GM19452 (cell line): ENCODE measurements around the gene EIF5A.
A peak's percentile ranks its signal among the peaks of the same experiment; 100 is the strongest.

ENCODE experiments used
- ATAC-seq: cut with Tn5 transposase; IDR thresholded peaks from one replicate; pipeline ENCODE4 v1.9.1; 2021; ENCODE audit not compliant: unreplicated experiment

EIF5A gene

DNA sequence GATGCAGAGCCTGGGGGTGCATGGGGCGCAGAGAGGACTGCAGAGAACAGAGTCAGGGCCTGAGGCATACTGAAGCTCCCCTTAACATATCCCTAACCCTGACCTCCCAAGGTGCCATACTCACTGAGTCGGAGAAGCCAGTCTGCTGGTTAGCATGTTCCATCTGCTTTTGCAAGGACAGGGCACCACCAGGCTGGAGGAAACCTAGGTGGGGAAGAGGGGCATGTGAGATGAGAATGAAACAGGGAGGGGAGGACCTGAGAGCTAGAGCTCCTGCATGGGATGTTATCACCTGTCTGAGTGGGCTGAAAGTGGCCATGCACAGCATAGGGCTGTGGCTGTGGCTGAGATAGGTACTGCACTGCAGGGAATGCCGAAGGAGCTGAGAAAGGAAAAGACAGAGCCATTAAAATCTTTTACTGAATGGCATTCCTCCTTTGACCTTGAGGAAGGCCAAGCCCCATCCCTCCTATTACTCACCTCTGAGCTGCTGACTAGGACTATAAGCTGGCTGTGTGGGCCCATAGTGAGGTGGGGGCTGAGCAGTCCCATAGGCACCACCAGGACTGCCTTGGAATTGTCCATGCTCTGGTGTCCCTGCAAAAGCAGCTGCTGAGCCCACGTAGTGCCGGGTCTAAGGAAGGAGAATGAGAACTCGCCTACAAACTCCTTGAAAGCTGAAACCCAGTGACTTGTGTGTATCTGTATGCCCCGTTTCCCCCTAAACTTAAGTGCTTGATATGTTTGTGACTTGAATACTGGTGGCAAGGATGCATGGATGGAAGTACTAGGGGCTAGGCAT is 5.9 kb downstream of the EIF5A start:
- ATAC-seq: no peak

DNA sequence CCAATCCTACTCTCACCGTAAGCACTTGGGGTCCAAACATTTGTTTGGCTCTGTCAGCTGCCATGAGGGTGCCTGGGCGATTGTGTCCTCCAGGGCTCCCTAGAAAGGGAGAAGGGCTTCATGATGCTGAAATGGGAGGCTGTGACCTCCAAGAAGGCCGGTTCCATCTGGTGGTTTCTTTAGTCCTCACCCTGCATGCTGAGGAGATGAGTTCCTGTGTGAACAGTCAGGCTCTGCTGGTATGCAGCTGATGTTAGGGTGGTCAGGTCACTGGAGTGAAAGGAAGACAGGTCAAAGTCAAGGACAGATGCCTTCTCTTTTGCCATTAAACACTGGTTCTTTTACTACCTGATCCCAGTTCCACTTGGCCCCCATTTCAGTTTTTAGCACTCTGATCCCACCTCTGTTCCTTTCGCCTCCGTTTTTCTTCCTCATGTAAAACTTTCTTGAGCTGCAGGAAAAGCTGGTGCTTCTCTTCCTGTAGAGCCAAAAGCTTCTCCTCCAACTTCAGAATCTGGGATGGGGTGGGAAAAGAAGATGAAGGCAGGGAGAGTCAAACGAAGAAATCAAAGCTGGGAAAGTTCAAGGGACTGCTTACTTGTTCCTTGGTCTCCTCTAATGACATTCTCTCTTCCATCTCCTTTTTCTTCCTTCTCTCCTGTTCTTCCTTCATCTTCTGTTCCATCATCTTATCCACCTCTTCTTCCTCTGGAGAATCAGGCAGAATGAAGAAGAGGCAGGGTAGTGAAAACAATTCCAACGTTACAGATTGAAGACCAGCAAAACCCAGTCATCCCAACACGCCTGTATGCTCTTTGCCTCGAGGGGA is 6.7 kb downstream of the EIF5A start:
- ATAC-seq: no peak

DNA sequence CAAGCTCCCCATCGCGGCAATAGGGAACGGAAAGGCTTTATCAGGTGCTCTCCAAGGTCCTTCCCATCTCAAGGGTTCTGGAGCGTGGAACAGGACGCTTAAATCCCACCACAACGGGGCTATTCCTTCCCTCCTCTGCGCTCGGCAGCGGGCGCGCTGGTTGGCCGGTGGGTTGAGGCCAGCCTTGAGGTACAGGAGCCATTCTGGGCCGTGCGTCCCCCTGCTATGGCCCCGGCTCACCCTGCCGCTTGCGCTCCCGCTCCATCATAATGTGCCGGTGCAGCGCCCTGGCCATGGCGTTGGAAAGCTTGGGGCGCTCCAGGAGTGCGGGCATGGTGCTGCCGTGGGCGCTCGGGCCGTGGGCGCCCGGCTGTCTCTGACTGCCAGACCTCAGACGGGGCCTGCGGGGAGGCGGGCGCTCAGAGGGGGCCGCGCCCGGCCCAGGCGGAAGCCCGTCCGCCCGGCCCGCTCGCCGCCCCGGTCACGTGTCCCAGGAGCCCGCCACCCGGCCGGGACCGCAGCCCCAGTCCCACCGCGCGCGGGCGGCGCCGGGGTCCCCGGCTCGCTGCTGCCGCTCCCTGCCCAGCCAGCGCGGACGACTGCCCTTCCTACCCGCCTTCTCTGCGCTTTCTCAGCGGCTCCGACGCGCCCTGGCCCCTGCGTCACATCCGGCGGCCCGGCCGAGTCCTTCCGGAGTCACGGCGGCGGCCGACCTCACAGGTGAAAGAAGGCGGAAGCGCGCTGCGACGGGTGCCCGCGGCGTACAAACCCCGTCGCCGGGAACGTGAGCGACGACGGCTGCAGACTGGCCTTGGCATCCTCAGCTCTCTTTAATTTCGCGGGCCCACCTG is 7.5 kb downstream of the EIF5A start, which contains the start of gene GPS2:
Gene GPS2, minus strand, starts transcription at position 642 of the 851 bp plus-strand sequence. Its CDS starts 308 bp downstream, at position 334.
- peak; percentile 70 for ATAC-seq

DNA sequence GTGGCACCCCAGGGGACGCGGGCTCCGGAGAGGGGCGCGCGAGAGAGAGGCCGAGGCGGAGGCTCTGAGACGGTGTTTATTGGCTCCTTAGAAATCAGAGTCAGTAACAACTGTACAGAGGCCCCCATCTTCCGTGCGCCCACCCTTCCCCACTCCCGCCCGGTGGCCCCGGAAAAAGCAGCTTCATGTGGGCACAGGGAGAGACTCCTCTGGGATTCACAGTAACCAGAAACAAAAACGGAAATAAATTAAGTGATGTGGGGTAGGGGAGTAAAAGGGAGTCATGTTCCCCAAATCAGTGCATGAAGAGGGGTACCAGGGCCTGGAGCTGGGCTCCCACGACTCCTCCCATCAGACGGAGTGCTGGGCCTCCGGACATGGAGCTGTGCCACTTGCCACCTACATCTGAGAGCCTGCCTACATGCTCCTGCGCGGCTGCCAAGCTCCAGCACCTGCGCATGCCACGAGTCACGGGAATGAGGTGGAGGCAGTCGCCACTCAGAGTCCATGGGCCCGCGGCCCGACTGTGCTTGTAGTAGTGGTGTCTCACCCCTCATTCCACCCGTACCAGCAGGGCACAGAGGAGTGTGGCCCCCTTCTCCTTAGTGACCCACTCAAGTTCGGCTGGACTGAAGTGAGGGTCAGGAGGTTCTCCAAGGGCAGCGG is 8.3 kb downstream of the EIF5A start:
- ATAC-seq: no peak

DNA sequence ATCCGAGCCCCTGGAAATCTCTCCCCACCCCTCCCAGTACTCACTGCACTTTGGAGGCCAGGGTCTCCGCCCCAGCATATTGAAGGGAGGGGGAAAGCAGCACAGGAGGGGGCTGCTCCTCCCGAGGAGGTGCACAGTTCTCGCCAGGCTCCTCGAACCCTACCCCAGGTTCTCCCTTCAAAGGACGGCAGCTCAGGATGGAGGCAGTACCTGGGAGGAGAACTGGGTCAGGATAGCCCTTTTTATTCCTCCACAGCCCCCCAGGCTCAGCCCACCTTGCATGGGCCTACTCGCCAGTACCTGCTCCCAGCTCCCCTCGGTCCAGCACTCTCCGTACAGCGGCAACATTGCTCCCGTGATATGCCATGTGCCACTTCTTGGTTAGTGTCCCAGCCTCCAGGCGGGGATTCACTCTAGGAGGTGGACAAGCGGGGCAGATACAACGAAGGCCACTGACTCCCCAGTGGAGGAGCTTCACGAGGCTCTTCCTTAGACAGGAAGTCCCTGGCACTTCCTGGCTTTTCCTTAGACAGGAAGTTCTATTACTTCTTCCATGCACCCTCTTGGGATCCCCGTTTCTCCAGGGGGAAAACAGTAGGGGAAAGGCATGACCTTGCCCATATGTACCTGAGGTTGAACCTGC is 9.9 kb downstream of the EIF5A start:
- ATAC-seq: no peak

DNA sequence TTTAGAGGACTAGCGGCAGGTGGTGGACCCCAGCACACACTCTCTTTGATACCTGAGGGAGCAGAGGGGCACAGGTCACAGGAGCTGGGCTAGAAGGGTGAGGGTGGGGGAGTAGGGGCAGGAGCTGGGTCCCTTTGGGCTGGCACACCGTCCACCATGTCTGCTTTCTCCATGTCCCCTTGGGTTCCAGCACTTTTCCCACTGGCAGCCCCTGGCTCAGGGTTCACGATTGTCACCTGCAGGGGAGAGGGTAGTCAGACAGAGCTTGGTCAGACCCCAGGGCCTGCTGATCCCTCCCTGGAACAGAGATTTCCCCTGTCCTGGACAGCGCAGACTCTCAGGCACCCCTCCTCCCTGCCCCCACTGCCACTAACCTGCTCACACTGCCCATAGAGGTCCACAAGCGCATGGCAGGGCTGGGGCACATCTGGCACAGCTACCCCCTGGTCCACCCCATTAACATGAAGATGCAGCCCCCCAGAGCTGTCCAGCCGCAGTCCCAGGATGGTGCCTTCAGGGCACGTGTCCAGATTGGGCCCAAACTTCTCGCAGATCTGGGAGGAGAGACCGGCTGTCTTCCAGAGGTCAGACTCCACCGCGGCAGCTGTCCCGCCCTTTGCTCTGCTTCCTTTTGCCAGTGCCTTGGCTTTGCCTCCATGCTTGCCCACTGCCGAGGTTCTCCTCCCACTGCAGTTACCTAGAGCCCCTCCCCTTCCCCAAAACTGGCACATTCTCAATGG is 10.9 kb downstream of the EIF5A start:
- no peak for ATAC-seq

DNA sequence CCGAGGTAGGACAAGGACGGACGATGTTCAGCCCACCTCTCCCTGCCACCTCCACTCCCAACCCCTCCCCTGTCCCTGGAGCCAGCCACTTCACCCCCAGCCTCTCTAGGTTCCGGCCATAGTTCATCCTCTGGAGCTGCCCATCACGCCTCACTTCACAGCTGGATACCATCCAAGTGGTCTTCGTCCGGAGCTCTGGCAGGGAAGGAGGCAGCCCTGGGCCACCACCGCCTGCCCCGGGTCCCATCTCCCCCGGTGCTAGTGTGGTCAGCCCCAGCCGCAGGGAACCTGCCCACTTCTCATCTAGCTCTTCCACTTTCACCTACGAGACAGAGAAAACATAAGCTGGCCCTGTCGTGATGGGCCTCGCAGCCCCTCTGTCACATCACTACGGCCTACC is 14.0 kb downstream of the EIF5A start:
- ATAC-seq: no peak

DNA sequence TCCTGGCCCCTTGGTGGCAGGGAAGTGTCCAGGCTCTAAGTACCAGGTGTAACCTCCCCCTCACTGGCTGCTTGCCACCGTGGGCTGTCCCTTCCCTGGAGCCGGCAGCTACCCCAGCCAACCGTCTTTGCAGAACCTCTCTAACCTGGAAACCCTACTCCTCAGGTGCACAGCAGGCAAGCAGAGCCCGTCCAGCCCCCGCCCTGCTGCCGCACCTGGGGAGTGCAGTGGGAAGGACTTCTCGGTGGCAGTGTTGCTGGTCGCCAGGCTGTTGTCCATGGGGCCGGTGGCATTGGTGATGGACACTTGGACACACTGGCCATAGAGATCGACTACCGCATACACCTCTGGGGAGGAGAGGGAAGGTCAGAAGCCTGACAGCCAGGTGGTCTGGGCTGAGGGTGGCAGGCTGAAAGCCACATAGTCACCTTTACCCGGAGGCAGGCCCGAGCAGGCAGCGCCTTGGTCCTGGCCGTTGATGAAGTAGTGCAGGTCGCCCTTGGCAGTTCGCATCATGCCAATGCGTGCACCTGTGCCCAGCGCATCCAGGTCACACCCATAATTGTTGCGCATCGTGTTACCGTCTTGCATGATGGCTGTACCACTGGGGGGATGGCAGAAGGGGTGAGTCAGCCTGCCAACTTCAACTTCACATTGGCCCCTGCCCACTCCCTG is 15.2 kb downstream of the EIF5A start:
- ATAC-seq: no peak

DNA sequence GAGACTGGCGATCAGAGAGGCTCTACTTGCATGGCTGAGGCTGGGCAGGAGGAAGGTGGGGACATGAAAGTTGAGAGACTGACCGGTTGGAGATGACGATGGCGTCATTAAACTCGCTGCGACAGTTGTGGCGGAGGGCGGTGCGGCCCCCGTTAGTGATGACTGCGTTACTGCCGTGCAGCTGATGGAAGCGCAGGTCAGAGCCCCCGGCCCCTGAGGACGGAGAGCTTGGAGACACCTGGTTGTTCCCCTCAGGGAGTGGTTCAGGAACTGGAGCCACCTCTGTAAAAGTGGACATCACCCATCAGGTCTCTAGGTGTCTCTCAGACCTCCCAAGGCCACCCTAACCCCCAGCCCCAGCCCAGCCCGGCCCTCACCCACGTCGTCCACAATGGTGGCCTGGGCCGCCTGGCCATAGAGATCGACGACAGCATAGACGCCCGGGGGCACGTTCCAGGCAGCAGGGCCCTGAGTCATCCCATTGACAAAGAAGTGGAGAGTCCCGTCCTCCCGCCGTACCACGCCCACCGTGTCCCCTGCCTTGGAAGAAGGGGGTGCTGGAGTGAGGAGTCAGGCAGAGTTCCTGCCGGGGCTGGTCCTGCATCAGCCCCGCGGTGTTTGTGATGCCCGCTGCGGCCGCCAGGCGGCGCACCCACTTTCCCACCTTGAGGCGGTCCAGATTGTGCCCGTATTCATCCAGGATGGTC is 16.5 kb downstream of the EIF5A start:
- no peak for ATAC-seq

DNA sequence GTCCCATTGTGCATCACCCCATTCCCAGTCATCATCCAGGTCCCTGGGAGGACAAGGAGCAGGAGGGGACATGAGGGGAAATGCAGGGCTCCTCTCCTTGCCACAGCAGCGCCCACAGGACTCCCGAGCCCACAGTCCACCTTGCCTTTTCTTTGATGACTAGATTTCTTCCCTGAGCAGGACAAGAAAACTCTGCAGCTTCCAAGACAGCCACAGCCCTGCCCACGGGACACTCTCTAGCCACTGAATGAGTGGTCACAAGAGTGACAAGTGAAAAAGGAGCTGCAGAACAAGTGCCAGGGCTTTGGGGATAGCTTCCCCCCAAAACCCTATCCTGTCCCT is 17.0 kb downstream of the EIF5A start:
- ATAC-seq: no peak

DNA sequence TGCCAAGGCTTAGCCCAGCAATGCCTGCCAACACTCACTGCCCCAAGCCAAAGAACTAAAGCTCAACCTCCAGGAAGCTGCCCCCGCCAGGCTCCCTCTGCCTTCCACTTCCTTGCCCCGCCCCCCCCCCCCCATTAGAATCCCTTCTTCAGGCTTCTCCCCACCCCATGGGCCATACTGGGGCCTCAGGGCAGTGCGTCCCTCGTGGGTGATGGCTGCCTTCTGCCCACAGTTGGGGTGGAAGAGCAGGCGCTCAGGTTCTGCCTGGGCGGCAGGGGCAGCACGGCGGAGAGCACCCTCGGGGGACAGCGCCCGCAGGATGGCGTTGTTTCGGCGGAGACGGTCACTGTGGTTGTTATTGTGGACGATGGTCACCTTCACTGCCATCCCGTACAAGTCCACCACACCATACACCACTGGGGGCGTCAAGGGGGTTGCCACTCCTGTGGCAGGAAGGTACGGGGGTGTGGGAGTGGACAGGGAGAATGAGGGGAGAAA is 17.7 kb downstream of the EIF5A start:
- ATAC-seq: no peak

DNA sequence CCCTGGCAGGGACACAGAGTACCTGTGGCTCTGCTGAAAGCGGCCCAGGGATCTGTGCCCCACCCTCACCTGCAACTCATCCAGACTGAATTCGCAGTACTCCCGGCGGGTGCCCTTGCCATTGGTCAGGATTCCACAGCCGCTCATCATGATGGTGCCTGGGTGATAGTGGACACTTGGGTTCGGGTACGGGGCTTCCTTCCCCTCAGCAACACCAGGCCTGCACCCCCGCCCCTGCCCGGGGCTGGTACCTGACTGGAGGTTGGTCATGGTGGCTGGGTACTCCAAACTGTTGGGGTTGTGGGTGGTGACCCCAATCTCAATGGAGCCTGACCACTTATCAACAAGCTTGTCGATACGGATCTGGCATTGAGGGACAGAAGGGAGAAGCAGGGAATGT is 18.8 kb downstream of the EIF5A start:
- no peak for ATAC-seq

DNA sequence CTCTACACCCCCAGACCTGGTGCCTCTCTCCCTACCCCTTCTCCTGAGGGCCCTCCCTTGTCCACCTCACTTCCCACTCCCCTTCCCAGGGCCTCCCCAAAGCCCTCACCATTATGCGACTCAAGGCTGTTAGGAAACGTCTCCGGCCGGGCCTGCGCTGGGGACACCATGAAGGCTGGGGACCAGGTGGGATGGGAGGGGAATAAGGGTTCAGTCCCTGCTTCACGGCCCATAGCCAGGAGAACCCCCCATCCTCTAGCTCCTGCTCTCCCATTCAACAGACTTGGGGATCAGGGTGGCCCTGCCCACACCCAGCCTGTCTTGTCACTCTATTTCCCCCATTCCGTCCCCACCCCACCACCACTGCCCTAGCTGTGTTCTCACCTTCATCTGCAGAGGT is 19.6 kb downstream of the EIF5A start:
- ATAC-seq: no peak

DNA sequence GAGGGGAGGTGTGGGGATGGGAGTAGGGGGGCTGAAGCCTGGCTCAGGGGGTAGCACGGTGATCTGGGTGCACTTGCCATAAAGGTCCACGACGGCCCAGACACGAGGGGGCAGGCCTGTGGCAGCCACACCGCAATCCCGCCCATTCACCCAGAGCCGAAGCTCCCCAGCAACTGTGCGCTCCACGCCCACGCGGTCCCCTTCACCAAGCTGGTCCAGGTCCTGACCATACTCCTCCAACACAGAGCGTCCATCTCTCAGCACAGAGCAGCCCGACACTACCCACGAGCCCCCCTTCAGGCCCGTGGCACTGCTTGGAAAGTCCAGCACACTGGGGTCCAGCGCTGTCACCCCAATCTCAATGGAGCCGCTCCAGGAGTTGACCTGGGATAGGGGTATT is 20.1 kb downstream of the EIF5A start:
- no peak for ATAC-seq

DNA sequence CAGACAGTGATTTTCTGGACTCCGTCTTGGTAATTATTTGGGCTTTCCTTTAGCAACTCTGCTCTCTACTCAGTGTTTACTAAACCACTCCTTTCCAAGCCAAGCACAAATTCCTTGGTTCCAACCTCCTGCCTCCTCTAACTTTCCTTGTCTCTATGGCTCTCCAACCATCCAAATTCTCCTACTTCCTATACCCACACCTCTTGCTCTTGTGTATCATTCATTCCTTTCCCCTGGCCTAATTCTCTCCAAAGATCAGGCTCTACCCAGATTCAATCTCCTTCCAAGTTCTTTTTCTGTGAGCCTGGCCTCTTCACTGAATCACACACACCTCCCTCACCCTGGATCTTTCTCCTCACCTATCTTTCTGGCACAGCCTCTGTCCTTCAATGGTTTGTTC is 20.6 kb downstream of the EIF5A start:
- ATAC-seq: no peak

DNA sequence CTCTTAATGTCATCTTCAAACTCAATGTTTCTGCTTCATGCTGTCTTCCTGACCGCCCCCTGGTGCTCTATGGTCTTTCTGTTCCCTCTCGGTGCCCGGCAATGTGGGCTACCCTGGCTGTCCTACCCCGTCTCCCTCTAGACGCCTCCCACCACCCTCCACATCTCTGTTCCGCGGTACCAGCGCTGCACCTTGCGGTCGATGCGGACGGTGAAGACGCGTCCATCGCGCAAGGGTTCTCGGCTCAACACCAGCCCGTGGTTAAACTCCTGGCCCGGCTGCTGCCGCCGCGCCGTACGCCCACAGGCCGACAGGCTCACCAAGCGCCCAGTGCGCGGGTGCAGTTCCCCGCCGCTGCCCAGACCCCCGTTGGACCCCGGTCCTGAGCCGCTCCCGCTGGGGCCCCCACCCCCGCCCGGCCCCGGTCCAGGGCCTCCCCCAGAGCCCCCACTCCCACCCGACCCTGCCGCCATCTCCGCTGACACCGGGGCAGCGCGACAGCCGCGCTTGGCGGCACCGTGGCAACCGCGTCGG is 21.5 kb downstream of the EIF5A start, which contains the start of gene NEURL4:
Gene NEURL4, minus strand, starts transcription at position 496 of the 534 bp plus-strand sequence. Its CDS starts 23 bp downstream, at position 473.
- peak; percentile 18 for ATAC-seq

DNA sequence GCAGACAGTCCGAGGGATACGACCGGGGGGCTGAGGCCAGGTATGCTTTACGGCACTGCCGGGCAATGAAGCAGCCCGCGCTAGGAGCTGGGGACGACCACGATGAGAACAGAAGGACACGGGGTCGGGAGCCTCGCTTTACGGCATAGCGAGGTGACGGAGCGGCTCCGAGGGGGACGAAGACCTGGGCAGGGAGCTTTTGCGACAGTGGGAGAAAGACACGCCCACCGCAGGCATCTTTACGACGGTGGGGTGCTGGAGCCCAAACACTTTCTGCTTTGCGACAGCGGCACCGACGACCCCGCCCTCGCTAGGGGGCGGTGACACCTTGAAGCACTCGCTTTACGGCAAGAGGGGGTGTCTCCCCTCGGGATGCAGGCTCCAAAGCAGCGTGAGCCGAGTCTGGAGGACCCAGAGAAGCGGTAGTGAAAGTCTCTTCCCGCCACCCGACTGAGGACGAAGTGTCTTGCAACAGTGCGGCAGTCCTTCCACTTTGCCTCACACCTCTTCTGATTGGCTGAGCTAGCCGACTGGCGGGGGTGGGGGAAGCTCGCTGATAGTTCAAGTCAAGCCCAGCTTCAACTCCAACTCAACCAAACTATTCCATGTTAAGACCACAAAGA is 22.1 kb downstream of the EIF5A start:
- peak; percentile 56 for ATAC-seq
